CD4-positive, alpha-beta T cell treated with Interleukin-15 for 4 hours (primary cell): Measurements from ENCODE around the gene AHNAK.
"Not testable (repeated sequence)": the region's sequence is repeated elsewhere in the genome, so short reads cannot be mapped to it uniquely, and the experiment has no call there.

Experiments
- DNase-seq: peaks from one replicate; pipeline ENCODE4 v3.0.0-alpha.2; 2020; ENCODE audit warnings: low spot score

The AHNAK gene

DNA sequence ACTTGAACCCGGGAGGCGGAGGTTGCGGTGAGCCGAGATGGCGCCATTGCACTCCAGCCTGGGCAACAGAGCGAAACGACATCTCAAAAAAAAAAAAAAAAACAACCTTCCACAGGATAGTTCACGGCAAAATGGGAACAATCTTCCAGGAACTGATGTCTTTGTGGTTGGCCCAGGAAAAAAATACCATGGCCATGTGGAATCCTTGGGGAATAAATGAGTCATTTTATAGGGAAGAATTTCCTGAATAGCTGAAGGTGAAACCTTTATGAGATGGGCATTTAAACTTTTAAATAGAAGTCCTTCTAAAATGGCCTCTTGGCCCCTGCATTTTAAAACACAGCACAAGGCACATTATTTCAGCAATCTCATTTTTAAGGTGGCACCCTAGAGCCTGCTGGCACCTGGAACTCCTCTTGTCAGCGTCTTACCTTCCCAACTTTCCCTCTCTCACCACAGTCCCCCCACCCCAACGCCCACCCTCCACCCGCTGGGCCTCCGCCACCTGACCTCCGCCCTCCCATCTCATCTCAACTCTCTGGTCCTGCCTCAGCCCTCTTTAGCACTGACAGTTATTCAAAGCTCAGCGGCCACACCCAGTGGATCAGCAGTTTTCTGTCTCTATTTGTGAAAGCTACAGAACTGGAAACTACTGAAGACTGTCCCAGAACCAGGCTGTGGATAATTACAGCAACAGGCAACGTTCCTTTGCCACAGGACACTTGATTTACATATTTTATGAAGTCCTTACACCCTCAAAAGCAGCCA lies 84.7 kb downstream of the AHNAK start:
- no peak for DNase-seq

DNA sequence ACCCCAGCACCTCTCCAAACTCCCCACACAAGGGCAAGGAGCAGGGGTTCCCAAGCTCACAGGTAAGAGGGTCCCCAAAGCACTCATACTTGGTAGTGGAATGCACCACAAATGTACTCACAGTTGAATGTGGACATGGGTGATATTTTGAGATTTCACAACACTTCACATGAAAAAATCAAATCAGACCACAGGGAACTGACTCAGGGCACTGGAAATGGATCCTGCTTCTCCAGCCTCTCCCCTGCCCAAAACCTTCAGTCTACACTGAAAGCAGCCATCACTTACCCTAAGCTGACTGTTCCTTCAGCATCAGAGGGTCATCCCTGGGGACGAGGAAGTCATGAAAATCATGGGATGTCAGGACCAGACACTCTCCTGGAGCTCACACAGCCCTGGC lies 87.5 kb downstream of the AHNAK start:
- no peak for DNase-seq

DNA sequence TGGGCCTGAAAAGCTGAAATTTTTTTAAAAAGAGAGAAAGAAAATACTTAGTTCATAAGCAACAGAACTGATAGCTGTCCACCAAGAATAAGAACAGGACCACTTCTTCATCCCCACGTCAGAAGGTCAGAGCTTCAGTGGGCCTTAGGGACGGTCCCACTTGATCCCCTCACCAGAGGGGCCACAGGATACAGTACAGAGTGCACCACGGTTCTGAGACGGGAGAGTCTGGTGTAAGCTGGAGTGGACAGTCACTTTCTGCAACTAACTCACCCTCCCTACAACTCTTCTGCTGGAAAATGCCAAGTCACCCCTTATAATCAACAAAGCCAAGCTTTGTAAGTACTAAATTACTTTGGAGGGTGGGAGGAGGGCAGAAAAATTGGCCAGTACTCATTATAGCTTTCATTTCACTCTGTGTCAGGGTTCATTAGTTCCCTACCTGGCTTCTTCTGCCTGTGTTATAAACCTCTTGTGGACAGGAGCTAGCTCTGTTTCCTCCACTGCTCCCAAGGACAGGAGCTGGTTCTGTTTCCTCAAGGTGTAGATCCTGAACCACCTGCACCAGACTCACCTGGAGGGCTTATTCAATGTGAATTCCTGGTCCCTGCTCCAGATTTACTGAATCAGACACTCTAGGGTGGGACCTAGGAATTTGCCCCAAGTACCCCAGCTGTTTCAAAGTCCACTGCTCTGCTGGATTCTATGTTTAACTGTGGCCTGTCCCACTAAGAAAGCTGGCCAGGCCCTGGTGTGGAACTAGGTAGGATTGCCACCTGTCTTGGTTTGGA lies 88.2 kb downstream of the AHNAK start:
- DNase-seq: no peak

DNA sequence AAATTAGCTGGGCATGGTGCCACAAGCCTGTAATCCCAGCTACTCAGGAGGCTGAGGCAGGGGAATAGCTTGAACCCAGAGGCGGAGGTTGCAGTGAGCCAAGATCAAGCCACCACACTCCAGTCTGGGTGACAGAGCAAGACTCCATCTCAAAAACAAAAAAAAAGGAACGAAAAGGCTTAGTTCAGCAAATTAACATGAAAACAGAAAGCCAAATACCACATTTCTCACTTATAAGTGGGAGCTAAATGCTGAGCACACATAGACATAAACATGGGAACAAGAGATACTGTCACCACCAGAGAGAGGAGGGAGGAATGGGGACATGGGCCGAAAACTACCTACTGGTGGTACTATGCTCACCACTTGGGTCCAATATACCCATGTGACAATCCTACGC lies 89.1 kb downstream of the AHNAK start:
- no peak for DNase-seq

DNA sequence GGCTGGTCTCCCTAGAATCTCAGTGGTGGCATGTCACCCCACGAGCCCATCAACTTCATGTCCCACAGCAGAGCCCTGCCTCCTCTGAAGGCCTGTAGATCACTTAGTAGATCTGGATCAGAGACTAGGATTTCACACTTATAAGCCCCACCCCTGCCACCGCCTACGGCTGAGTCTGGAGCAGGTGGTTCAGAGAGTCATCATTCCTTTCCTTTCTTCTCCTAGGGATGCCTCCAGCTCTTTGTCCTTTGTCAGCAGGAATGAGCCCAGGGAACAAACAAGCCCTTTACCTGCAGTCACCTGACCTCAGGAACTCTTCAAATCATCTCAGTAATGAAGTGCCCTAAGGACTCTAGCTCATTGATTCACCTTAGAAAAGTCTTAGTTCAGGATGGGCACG lies 90.0 kb downstream of the AHNAK start:
- DNase-seq: no peak

DNA sequence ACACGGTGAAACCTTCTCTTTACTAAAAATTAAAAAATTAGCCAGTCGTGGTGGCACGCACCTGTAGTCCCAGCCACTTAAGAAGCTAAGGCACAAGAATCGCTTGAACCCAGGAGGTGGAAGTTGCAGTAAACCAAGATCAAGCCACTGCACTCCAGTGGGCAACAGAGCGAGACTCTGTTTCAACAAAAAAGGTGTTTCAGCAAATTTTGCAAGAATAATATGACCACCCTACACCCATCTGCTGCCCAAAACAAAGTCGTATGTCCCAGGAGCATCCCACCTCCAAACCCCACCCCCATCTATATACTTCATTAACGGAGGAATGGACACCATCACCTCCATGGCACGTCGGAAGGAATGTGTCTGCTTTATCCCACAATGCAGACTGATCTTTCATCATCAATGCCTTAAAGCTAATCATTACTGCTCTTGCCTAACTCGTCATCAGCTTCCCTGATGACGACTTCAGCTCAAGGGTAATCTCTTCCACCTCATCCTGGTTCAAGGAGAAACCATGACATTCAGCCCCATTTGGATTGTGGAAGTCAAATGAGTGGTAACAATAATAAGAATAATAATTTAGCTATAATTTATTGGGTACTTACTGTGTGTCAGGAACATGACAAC lies 93.7 kb downstream of the AHNAK start:
- DNase-seq: no peak

DNA sequence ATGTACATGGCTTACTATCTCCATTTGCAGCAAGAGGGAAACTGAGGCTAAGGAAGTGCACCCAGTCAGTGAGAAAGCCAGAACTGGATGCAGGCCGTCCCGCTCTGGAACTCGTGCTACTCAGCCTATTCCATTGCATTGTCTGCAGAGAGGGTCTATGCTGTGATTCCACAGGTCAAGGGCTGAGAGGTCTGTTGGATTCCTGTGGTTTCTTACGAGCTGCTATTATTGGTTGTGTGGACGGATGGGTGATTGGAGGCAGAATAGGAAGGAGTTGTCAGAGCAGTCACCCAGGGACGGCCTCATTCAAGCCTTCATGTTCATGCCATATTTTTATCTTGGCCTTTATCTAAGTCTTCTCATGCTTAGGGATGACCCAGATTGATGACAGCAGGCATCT lies 94.3 kb downstream of the AHNAK start:
- DNase-seq: no peak

DNA sequence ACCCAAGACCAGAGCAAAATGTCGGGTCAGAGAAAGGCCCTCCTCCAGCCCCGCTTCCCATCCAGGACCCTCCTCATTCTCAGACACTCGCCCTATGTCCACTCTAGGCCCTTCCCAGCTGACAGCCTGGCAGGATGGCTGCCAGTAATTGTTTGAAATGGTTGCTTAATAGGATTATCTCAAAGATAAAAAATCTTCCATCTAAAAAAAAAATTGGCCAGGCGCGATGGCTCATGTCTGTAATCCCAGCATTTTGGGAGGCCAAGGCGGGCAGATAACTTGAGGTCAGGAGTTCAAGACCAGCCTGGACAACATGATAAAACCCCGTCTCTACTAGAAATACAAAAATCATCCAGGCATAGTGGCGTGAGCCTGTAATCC lies 95.4 kb downstream of the AHNAK start:
- no peak for DNase-seq

DNA sequence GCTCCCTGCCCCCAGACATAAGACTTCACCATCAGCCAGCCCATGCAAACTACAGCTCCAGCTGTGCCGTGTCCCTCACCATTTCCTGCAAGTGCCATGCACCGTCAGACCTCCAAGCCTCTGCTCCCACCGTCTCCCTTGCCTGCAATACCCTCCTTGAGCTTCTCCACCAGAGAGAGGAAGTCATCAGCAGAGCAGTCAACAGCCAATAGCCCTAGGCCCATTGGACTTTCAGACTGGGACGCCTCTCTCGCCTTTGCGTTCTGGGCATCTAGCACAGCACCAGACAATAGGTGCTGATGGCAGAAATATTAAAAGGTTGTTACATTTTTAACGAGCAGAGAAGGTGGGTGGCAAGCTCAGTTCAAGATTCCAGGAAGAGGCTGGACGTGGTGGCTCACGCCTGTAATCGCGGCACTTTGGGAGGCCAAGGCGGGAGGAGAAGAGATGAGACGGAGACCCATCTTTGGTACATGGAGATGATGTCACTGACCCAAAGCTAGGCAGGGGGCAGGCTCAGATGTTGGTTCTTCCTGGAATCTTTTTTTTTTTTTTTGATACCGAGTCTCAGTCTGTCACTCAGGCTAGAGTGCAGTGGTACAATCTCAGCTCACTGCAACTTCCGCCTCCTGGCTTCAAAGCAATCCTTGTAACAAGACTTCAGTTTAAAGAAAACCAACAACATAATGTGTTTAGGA lies 95.9 kb downstream of the AHNAK start:
- no peak for DNase-seq

DNA sequence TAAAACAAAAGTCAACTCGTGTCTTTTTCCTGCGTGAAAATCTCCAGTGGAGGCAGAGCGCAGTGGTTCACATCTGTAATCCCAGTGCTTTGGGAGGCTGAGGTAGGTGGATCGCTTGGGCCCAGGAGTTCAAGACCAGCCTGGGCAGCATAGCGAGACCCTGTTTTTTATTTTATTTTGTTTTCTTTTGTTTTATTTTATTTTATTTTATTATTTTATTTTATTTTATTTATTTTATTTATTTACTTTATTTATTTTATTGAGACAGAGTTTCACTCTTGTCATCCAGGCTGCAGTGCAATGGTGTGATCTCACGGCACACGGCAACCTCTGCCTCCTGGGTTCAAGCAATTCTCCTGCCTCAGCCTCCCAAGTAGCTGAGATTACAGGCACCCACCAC lies 96.7 kb downstream of the AHNAK start:
- DNase-seq: not testable (repeated sequence)

DNA sequence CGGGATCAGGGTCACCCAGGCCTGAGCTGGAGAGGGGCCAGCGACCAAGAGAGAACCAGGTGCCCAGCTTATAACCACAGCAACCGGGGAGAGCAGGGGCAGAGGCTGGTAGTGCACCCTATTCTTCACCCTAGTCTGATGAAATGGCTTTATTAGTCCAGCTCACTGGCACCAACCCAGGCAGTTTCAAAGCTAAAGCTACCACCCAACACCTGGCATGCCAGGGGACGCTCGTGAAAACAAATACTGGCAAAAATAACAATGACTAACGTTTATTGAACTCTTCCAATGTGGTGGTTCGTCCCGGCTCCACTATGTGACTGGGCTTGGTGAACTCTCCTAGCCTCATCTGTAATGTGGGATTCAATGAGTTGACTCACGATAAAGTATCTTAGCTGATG lies 97.2 kb downstream of the AHNAK start:
- DNase-seq: no peak

DNA sequence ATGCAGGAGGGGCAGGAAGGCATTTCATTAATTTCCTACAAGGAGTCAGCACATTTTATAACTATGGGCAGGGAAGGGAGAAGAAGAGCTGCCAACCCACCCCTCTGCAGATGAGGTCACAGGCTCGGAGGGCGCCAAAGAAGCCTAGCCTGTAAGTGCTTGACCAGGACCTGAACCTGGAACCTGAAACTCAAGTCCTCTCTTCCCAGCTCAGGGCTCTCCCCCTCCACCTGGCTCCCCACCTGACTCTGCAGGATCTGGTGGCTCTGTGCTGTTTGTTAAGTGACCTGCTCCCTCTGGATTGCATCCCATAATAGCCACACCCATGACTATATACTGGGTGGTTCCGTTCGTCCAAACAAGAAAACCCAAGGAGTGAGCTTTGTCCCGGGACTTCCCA lies 100.5 kb downstream of the AHNAK start:
- no peak for DNase-seq

DNA sequence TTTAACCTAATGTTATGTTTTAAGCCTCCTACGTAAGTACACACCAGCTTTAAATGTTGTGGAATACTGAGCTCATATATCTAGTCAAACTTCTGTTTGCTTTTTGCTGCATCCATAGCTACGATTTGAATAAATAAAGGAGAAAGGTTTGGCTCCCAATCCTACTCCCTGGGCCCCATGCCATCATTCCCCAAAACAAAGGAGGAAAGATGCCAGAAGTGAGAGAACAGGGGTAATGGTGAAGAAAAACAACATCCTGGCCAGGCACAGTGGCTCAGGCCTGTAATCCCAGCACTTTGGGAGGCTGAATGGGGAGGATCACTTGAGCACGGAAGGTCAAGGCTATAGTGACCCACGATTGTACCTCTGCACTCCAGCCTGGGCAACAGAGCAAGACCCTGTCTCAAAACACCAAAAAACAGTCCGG lies 101.3 kb downstream of the AHNAK start:
- no peak for DNase-seq

DNA sequence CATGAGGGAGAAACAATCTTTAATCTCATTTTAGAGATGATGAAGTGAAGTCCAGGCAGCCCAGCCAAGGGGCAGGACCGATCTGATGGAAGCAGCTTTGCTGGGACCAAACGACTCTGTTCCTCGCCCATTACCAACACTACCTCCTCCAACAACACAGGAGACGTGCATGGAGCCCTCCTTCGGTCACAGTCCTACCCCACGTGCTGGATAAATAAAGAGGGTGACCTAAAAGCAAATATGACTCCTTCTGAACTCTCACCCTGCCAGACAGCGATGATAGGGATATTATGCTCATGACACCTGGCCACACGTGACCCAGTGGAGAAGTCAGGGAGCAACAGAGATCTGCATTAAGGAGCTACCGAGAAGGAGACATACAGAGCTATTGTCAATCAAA lies 101.8 kb downstream of the AHNAK start:
- no peak for DNase-seq

DNA sequence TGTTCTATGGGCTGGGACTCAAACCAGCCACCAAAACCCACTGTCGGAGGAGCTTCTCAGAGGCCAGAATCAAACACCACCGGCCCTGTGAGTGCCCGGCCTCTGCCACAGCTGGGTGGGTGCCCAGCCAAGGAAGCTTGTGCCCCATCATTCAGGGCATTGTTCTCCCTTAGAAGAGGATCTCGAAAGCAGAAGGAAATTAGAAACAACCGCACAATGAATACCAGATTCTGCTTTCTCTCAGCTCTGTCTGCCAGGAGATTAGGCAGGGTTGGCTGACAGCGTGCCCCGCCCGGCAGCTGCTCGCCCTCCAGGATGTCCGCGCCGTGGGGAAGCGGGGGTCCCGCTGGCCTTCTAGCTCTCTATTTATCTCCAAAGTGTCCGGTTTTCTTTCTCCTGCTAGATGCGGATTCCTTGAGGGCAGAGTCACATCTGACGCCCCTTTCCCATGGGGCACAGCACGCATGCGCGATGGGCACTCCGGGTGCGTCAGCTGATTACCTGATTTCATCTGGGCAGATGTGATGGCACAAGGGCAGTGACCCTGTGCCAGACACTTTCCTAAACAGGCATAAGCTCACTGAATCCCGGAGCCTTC lies 102.3 kb downstream of the AHNAK start:
- no peak for DNase-seq

DNA sequence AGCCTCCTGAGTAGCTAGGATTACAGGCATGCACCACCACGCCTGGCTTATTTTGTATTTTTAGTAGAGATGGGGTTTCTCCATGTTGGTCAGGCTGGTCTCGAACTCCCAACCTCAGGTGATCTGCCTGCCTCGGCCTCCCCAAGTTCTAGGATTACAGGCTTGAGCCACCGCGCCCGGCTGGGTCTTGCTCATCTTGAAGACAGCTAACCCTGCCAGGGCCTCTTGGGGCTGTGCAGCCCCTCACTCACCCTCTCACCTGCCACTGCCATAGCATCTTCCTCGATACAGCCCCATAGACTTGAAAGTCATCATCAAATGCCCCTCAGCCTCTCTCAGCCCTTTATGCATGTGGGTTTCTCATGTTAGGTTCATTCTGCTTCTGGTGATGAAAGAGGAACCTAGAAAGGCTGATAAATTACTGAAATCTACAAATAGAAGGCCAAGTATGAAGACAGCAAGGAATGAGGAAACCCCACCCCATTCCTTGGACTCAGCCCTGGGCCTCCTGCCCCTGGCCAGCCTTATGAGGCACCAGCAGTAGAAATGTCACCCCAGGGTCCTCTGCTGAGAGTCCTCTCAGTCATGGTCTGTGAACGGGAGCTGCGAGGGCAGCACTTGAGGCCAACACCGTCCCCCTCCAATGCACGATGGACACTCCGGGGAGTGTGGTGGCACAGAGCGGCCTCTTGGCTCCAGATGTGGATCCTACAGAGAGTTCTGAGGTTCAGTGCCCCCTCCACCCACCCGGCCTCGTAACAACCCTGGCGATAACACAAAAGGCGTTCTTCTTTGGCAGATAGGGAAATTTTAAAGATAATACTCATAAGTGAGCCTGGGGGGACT lies 103.0 kb downstream of the AHNAK start:
- no peak for DNase-seq

DNA sequence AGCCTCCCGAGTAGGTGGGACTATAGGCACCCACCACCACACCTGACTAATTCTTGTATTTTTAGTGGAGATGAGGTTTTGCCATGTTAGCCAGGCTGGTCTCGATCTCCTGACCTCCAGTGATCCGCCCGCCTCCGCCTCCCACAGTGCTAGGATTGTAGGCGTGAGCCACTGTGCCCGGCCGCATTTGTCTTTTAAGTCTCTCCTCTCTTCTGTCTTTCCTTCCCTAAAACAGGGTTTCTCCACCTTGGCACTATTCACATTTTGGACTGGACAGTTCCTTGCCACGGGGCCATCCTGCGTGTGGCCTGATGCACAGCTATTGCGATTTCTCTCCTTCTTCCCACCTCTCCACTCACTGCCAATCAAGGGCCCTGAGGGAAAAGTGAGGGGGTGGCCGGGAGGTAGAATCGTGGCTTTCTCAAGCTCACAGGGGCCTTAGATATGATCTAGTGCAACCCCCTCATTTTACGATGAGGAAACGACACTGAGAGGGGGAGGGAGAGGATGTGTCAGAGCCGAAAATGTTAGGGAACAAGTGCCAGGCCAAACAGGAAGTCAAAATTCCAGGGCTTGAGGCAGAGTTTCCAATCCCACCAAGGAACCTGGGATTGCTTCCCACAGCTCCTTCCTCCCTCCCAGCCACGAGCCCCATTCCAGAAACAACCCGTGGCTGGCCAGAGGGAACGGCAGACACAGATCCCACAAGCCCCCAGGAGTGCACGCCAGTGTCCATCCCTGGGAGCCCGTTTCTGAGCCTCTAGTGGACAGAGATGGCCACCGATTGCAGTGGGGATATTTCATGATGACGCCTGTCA lies 106.6 kb downstream of the AHNAK start:
- no peak for DNase-seq

DNA sequence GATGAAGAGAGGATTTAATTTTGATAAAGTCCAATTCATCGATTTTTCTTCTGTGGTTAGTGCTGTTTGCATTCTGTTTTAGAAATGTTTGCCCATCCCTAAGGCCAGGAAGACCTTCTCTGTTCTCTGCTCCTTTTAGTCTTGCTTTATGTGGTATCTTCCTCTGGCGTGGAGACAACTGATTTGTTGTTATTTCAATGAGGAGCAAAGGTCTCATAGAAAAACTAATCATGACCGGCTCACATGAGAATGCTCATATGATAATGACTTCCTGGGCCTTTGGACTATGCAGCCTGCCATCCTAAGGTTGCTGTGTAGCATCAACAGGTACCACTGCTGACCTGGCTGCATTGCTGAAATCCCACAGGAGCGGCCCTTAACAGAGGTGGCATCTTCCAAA lies 108.0 kb downstream of the AHNAK start:
- DNase-seq: no peak

DNA sequence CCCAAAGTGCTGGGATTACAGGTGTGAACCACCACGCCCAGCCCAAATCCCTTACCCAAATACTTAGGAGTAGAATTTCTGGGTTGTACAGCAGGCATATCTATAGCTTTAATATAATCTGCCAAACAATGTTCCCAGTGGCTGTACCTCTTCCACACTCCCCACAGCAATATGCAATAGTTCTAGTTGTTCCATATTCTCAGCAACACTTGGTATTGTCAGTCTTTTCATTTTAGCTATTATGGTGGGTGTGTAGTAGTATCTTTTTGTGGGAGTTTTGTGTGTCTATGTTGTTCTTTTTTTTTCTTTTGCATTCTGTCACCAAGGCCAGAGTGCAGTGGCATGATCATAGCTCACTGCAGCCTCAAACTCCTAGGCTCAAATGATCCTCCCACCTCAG lies 109.0 kb downstream of the AHNAK start:
- no peak for DNase-seq
